Transverse colon (tissue), 4 donors: ENCODE data around the gene ATP6V1F.

Source experiments
- EP300 ChIP-seq: sonication (generic); formaldehyde crosslinking; IDR thresholded peaks from one replicate; pipeline ENCODE4 v1.6.1; 2017; ENCODE audit warnings: antibody characterized with exemption, low read depth
- POLR2A ChIP-seq: fragments of 450-650 bp; IDR thresholded peaks from one replicate; pipeline ENCODE4 v1.6.1; 2016; ENCODE audit warnings: antibody characterized with exemption, mild to moderate bottlenecking, moderate library complexity
- POLR2AphosphoS5 ChIP-seq, 3 donors: sonication (generic); formaldehyde crosslinking; IDR thresholded peaks; one replicate each; pipeline ENCODE4 v1.6.1; 2016; ENCODE audit warnings: antibody characterized with exemption in 3 of 3
- TF ChIP-seq, protein P1 (sequence below), 5 experiments: fragments of 200-600 bp in 3 of 5; fragments of 450-650 bp in 2 of 5; sonication (generic) in 3 of 5; IDR thresholded peaks; 1 replicate in 2 of 5; 2 replicates in 3 of 5; pipeline ENCODE4 v1.5.1; 2016 to 2017; ENCODE audit warnings: antibody characterized with exemption in 5 of 5, inconsistent platforms in 3 of 5, mild to moderate bottlenecking in 2 of 5, moderate library complexity in 1 of 5

DNA sequence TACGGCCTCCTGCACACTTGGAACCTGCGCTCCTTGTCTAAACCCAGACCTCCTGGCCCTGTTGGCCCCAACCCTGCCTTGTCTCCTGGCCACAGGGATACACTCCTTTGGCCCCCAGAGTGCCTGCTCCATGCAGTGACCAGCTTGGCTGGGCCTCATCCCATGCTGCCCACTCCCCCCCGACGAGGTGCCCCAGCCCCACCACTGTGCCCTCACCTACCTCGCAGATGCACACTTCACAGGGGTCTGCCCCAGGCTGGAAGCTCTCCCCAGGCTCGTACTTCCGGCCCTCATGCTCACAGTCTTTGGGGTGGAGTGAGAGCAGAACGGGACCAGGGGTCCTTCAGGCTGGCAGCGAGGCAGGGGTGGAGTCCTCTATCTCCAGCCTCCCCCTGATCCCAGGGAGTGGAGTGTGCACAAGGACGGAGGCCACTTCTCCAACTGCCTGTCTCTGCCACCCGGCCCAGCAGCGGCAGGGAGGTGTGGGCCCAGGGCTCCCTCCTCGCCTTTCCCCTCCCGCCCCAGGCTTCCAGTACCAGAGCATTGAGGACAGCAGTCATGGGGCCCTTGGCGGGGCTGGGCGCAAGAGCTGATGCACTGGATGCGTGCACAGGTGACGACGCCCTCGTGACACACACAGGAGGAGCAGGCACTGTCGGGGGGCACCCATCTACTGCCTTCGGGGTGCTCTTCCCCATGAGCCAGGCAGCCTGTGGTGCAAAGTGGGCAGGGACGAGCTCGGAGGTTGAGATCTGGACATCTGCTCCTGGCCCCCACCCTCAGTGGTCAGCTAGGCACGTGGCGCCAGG is 22.1 kb downstream of the ATP6V1F start:
- TF ChIP-seq POLR2A (no peak), POLR2AphosphoS5 (IDR thresholded peaks at IDR 0.05) (no peak), EP300 (no peak)
- TF ChIP-seq, protein P1, sequence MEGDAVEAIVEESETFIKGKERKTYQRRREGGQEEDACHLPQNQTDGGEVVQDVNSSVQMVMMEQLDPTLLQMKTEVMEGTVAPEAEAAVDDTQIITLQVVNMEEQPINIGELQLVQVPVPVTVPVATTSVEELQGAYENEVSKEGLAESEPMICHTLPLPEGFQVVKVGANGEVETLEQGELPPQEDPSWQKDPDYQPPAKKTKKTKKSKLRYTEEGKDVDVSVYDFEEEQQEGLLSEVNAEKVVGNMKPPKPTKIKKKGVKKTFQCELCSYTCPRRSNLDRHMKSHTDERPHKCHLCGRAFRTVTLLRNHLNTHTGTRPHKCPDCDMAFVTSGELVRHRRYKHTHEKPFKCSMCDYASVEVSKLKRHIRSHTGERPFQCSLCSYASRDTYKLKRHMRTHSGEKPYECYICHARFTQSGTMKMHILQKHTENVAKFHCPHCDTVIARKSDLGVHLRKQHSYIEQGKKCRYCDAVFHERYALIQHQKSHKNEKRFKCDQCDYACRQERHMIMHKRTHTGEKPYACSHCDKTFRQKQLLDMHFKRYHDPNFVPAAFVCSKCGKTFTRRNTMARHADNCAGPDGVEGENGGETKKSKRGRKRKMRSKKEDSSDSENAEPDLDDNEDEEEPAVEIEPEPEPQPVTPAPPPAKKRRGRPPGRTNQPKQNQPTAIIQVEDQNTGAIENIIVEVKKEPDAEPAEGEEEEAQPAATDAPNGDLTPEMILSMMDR (IDR thresholded peaks at IDR 0.05) = no peak
